GM12891 (cell line): ENCODE measurements around the gene TRAPPC11.

Experiments
- PAX5 ChIP-seq: IDR thresholded peaks from 2 replicates; pipeline ENCODE4 v1.6.1; 2011; ENCODE audit warnings: low read length, moderate library complexity, mild to moderate bottlenecking; ENCODE audit not compliant: insufficient read depth, severe bottlenecking
- POLR2A ChIP-seq: IDR thresholded peaks from 2 replicates; pipeline ENCODE4 v1.6.1; 2011; ENCODE audit warnings: low read depth, low read length, control low read depth
- POLR2AphosphoS5 ChIP-seq: IDR thresholded peaks from 2 replicates; pipeline ENCODE4 v1.6.1; 2011; ENCODE audit warnings: low read depth, low read length, control low read depth
- POU2F2 ChIP-seq: IDR thresholded peaks from 2 replicates; pipeline ENCODE4 v1.6.1; 2011; ENCODE audit warnings: low read depth, mild to moderate bottlenecking, control low read depth, low read length, moderate library complexity
- SPI1 ChIP-seq: IDR thresholded peaks from 2 replicates; pipeline ENCODE4 v1.6.1; 2011; ENCODE audit warnings: low read depth, low read length, control low read depth
- TAF1 ChIP-seq: IDR thresholded peaks from 2 replicates; pipeline ENCODE4 v1.6.1; 2011; ENCODE audit warnings: low read depth, low read length, control low read depth

DNA sequence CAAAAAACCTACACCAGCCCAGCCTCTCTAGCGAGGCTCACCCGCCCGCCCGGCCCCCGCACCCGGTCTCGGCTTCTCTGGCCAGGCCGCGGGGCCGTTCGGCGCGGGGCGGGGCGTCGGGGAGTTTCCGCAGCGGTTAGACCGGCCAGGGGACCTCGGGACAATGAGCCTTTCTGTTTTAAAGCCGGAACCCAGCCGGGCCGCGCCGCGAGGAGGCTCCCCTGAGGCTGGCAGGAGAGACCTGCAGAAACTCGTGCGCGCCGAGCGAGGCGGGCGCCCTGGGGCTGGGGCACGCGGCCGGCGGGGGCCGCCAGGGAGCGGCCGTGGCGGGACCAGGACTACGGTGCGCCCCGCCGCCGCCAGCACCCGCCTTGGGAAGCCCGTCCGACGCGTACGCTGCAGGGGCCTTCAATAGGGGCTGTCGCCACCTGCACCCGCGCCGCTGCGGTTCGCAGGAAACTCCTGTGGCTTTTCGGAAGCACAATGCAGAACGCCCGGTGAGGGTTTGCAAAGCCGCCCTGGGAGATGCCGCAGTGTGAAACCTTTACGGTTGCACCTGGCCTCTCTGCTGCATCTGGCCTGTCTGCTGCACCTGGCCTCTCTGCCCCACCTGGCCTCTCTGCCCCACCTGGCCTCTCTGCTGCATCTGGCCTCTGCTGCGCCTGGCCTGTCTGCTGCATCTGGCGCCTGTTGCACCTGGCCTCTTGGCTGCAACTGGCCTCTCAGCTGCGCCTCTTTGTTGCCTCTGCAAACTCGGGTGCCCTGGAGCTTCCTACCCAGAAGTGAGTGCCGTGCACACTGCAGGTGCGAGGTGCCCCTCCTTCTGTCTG, 63.9 kb downstream of the TRAPPC11 start:
- no peak for TF ChIP-seq POLR2A
- peak; percentile 61; the same call in 1 of the 2 replicates for TF ChIP-seq POLR2AphosphoS5
- TF ChIP-seq POU2F2, result no peak
- no peak for TF ChIP-seq TAF1
- TF ChIP-seq SPI1, result no peak
- no peak for TF ChIP-seq PAX5
